ENCODE results near the gene MYH11.
"Not testable (repeated sequence)": the region's sequence is repeated elsewhere in the genome, so short reads cannot be mapped to it uniquely, and the experiment has no call there.

GRCh38 chr16:15839204-15839603 lies 17.6 kb downstream of the MYH11 start:
- TF ChIP-seq CTCF (conservative IDR thresholded peaks at IDR 0.05; ENCODE audit: low read depth in 2 of 2); EZH2phosphoT487 (IDR thresholded peaks at IDR 0.05; ENCODE audit: unreplicated experiment); STAT1 (IDR thresholded peaks at IDR 0.05; ENCODE audit: unreplicated experiment); POLR2AphosphoS5 (IDR thresholded peaks at IDR 0.05; ENCODE audit: low read depth); REST (IDR thresholded peaks at IDR 0.05; ENCODE audit: unreplicated experiment); ETS1 (IDR thresholded peaks at IDR 0.05); CREB1 (CRISPR knock-in tag; IDR thresholded peaks at IDR 0.05; ENCODE audit: low read depth): not testable (repeated sequence)
